SK-N-SH treated with all-trans-retinoic acid at 6 μM for 48 hours (cell line): ENCODE measurements around the gene SCAMP1.

Source experiments
- ATAC-seq: fragments of 200-7000 bp; cut with Tn5 transposase; 3 replicates; pipeline ENCODE4 v1.9.1; 2020; ENCODE audit warnings: mild to moderate bottlenecking, moderate library complexity
- ARNTL ChIP-seq: fragments of 450-650 bp; formaldehyde crosslinking; IDR thresholded peaks from 2 replicates; pipeline ENCODE4 v1.5.0; 2020; ENCODE audit warnings: low read depth, mild to moderate bottlenecking, moderate library complexity, borderline replicate concordance
- BACH2 ChIP-seq: fragments of 250-450 bp; sonication (Bioruptor Pico); IDR thresholded peaks from 2 replicates; pipeline ENCODE4 v1.9.0; 2021; ENCODE audit warnings: mild to moderate bottlenecking, borderline replicate concordance
- CREB5 ChIP-seq: fragments of 250-450 bp; sonication (Bioruptor Pico); IDR thresholded peaks from 2 replicates; pipeline ENCODE4 v1.5.1; 2020; ENCODE audit warnings: low read depth, mild to moderate bottlenecking, moderate library complexity
- CSDC2 ChIP-seq: fragments of 250-450 bp; sonication (Bioruptor Pico); IDR thresholded peaks from 2 replicates; pipeline ENCODE4 v1.5.0; 2020; ENCODE audit warnings: mild to moderate bottlenecking, moderate library complexity
- CSRNP3 ChIP-seq: fragments of 250-450 bp; sonication (Bioruptor Pico); IDR thresholded peaks from 2 replicates; pipeline ENCODE4 v1.5.1; 2021; ENCODE audit warnings: mild to moderate bottlenecking, moderate library complexity
- ESRRG ChIP-seq: fragments of 250-450 bp; sonication (Bioruptor Pico); IDR thresholded peaks from 2 replicates; pipeline ENCODE4 v1.6.1; 2021; ENCODE audit warnings: mild to moderate bottlenecking
- GLIS3 ChIP-seq: fragments of 250-450 bp; sonication (Bioruptor Pico); IDR thresholded peaks from 2 replicates; pipeline ENCODE4 v1.5.0; 2020; ENCODE audit warnings: mild to moderate bottlenecking, moderate library complexity
- OSR1 ChIP-seq: fragments of 250-450 bp; sonication (Bioruptor Pico); IDR thresholded peaks from 2 replicates; pipeline ENCODE4 v1.8.0; 2022; ENCODE audit warnings: moderate library complexity, mild to moderate bottlenecking, inconsistent platforms
- PATZ1 ChIP-seq: fragments of 250-450 bp; sonication (Bioruptor Pico); IDR thresholded peaks from 2 replicates; pipeline ENCODE4 v1.8.0; 2020; ENCODE audit warnings: mild to moderate bottlenecking, moderate library complexity, borderline replicate concordance
- POU6F1 ChIP-seq: fragments of 250-450 bp; sonication (Bioruptor Pico); IDR thresholded peaks from 2 replicates; pipeline ENCODE4 v1.8.0; 2021; ENCODE audit warnings: low read depth, mild to moderate bottlenecking, moderate library complexity, borderline replicate concordance
- PPARA ChIP-seq: fragments of 250-450 bp; sonication (Bioruptor Pico); IDR thresholded peaks from 2 replicates; pipeline ENCODE4 v1.5.0; 2020; ENCODE audit warnings: mild to moderate bottlenecking, borderline replicate concordance
- RARB ChIP-seq: fragments of 250-450 bp; sonication (Bioruptor Pico); IDR thresholded peaks from 2 replicates; pipeline ENCODE4 v1.8.0; 2021; ENCODE audit warnings: mild to moderate bottlenecking, moderate library complexity
- SNAI2 ChIP-seq: fragments of 250-450 bp; sonication (Bioruptor Pico); IDR thresholded peaks from 2 replicates; pipeline ENCODE4 v1.5.0; 2020; ENCODE audit warnings: mild to moderate bottlenecking, moderate library complexity
- TCF4 ChIP-seq: fragments of 250-450 bp; sonication (Bioruptor Pico); IDR thresholded peaks from 2 replicates; pipeline ENCODE4 v1.8.0; 2021; ENCODE audit warnings: mild to moderate bottlenecking, moderate library complexity, borderline replicate concordance
- TOX ChIP-seq: fragments of 250-450 bp; sonication (Bioruptor Pico); IDR thresholded peaks from 2 replicates; pipeline ENCODE4 v1.8.0; 2021; ENCODE audit warnings: mild to moderate bottlenecking, moderate library complexity, borderline replicate concordance
- TSHZ2 ChIP-seq: fragments of 250-450 bp; sonication (Bioruptor Pico); IDR thresholded peaks from 2 replicates; pipeline ENCODE4 v1.5.0; 2020; ENCODE audit warnings: mild to moderate bottlenecking, moderate library complexity
- ZC3H10 ChIP-seq: fragments of 250-450 bp; sonication (Bioruptor Pico); IDR thresholded peaks from 2 replicates; pipeline ENCODE4 v1.5.1; 2021; ENCODE audit warnings: mild to moderate bottlenecking, moderate library complexity
- ZFP30 ChIP-seq: fragments of 450-650 bp; formaldehyde crosslinking; IDR thresholded peaks from 2 replicates; pipeline ENCODE4 v1.5.0; 2022; ENCODE audit warnings: mild to moderate bottlenecking, moderate library complexity
- ZNF565 ChIP-seq: fragments of 450-650 bp; formaldehyde crosslinking; conservative IDR thresholded peaks from 2 replicates; pipeline ENCODE4 v1.5.0; 2020; ENCODE audit warnings: low read depth, mild to moderate bottlenecking, moderate library complexity
- ZNF70 ChIP-seq: fragments of 450-650 bp; formaldehyde crosslinking; IDR thresholded peaks from 2 replicates; pipeline ENCODE4 v1.5.0; 2020; ENCODE audit warnings: mild to moderate bottlenecking, moderate library complexity
- ZNF8 ChIP-seq: fragments of 450-650 bp; formaldehyde crosslinking; IDR thresholded peaks from 2 replicates; pipeline ENCODE4 v1.5.0; 2020; ENCODE audit warnings: mild to moderate bottlenecking, moderate library complexity

SCAMP1 gene

GRCh38 chr5:78490709-78491485 is 130.5 kb downstream of the SCAMP1 start:
- peak; percentile 44 for ATAC-seq
- TF ChIP-seq GLIS3 (CRISPR knock-in tag) (no peak), ZC3H10 (no peak), SNAI2 (CRISPR knock-in tag) (no peak), BACH2 (no peak), POU6F1 (CRISPR knock-in tag) (no peak), PATZ1 (CRISPR knock-in tag) (no peak)
- TF ChIP-seq, all 23 proteins: peak for 0

- no peak for ATAC-seq
- TF ChIP-seq OSR1 (CRISPR knock-in tag) (no peak), TOX (CRISPR knock-in tag) (no peak), PATZ1 (CRISPR knock-in tag) (no peak), RARB (CRISPR knock-in tag) (no peak), SNAI2 (CRISPR knock-in tag) (no peak), ZNF8 (CRISPR knock-in tag) (no peak), BACH2 (no peak), ZC3H10 (no peak), ZNF565 (CRISPR knock-in tag) (no peak), ARNTL (no peak), GLIS3 (CRISPR knock-in tag) (no peak), ESRRG (CRISPR knock-in tag) (no peak), TCF4 (CRISPR knock-in tag) (no peak), ZFP30 (no peak), CREB5 (CRISPR knock-in tag) (no peak)
- TF ChIP-seq, all 23 proteins: peak for 0
Observed at GRCh38 chr5:78492224-78492623, 131.8 kb downstream of the SCAMP1 start.

- ATAC-seq = no peak
- TF ChIP-seq ZNF8 (CRISPR knock-in tag) (no peak), TSHZ2 (CRISPR knock-in tag) (no peak), CSDC2 (CRISPR knock-in tag) (no peak)
Observed at GRCh38 chr5:78492650-78493049, 132.2 kb downstream of the SCAMP1 start.

GRCh38 chr5:78495800-78496199 is 135.4 kb downstream of the SCAMP1 start:
- no peak for ATAC-seq
- TF ChIP-seq ZFP30 = no peak
- no peak for TF ChIP-seq ZNF8 (CRISPR knock-in tag)
- TF ChIP-seq TOX (CRISPR knock-in tag) = no peak
- TF ChIP-seq PPARA (CRISPR knock-in tag) = no peak
- no peak for TF ChIP-seq CSDC2 (CRISPR knock-in tag)
- no peak for TF ChIP-seq ZNF70 (CRISPR knock-in tag)
- no peak for TF ChIP-seq BACH2
- TF ChIP-seq POU6F1 (CRISPR knock-in tag) = no peak
- no peak for TF ChIP-seq SNAI2 (CRISPR knock-in tag)
- no peak for TF ChIP-seq CSRNP3 (CRISPR knock-in tag)
- no peak for TF ChIP-seq RARB (CRISPR knock-in tag)
- no peak for TF ChIP-seq ARNTL
